ENCODE data around the gene BNIP3.
"Not testable (repeated sequence)": the region's sequence is repeated elsewhere in the genome, so short reads cannot be mapped to it uniquely, and the experiment has no call there.

Gene BNIP3

DNA sequence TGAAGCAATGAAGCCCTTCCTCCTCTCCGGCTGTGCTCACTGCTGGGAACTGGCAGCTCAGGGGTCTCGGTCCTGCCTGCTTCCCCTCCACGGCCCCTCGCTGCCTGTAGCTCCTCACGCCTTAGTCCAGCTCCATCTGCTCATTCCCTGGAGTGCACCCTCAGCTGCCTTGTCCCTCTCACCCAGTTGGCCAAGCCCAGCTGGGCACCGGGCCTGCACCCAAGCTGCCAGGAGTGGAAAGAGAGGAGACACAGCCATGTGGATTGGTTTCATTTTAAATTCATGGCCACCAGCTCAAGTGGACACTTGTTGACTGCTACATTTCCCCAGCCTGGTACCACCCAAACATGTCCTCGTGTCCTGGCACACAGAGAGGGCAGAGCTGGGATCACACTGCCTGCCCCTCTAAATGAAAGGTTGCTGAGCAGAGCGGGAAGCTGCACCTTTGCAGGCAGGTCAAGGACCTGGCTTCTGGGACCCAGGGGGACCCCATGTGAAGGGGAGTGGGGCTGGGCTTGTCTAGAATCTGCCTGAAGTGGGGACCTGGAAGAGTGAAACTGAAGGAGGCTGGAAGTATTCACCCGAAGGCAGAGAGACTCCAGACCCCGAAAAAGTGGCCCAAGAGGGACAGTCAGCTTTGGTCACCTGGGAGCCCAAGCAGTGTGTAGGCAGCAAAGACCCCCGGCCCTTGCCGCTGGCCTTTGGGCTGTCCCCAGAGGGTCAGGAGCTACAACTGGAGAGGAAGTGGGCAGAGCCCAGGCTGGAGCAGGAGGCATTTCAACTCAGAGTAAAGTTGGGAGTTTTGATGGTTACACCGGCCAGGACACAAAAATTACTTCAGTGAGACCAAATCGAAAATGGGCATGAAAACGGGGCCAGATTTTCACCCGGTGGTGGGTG lies 15.0 kb upstream of the BNIP3 start:
- Histone ChIP-seq H3K9me3 (ENCODE audit: severe bottlenecking) (no peaks in the 10 kb centered on the region), H3K36me3 (no peaks in the 10 kb centered on the region), H3K27ac (no peak overlapping the region), H3K4me3 (ENCODE audit: low read depth, low read length) (no peak overlapping the region), H3K27me3 (ENCODE audit: insufficient read depth, low read depth, severe bottlenecking) (no peaks in the 10 kb centered on the region)
- TF ChIP-seq, protein P1, sequence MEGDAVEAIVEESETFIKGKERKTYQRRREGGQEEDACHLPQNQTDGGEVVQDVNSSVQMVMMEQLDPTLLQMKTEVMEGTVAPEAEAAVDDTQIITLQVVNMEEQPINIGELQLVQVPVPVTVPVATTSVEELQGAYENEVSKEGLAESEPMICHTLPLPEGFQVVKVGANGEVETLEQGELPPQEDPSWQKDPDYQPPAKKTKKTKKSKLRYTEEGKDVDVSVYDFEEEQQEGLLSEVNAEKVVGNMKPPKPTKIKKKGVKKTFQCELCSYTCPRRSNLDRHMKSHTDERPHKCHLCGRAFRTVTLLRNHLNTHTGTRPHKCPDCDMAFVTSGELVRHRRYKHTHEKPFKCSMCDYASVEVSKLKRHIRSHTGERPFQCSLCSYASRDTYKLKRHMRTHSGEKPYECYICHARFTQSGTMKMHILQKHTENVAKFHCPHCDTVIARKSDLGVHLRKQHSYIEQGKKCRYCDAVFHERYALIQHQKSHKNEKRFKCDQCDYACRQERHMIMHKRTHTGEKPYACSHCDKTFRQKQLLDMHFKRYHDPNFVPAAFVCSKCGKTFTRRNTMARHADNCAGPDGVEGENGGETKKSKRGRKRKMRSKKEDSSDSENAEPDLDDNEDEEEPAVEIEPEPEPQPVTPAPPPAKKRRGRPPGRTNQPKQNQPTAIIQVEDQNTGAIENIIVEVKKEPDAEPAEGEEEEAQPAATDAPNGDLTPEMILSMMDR (IDR thresholded peaks at IDR 0.05; ENCODE audit: low read depth, low read length): no peak
- no peak for DNase-seq

DNA sequence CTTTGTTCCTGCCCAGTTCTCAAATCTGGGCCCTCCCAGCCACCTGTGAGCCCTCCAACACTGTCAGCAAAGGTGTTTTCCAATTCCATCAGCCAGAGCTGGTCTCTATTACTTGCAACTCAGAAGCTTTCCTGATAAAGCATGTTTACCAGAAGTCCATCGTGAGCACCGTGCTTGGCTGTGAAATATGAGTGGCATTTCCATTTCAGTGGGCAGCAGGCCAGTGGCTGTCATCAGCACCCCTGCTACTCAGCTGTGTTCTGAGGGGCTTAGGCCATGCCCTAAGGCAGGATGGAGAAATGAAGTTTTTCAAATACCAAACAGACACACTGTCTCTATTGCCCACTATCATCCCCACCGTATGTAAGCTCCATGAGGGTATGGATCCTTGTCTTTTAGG lies 12.7 kb upstream of the BNIP3 start:
- Histone ChIP-seq H3K27ac (no peak overlapping the region), H3K9me3 (ENCODE audit: severe bottlenecking) (no peaks in the 10 kb centered on the region), H3K27me3 (ENCODE audit: insufficient read depth, low read depth, severe bottlenecking) (no peaks in the 10 kb centered on the region), H3K36me3 (no peaks in the 10 kb centered on the region), H3K4me3 (ENCODE audit: low read depth, low read length) (no peak overlapping the region)
- no peak for DNase-seq
- TF ChIP-seq, protein P1 (IDR thresholded peaks at IDR 0.05; ENCODE audit: low read depth, low read length): no peak

DNA sequence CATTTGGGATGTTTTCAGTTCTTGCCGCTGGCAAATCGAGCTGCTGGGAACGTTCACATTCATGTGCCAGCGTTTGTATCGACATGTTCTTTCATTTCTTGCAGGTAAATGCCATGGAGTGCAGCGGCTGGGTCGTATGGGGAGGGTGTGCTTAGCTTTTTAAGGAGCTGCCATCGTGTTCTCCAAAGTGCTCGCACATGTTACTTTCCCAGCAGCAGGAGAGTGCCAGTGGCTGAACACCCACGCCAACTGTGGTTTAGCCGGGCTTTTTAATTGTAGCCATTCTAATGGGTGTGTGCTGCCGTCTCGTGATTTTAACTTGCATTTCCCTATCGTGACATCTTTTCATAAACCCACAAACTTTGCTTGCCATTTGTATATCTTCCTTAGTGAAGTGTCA lies 11.6 kb upstream of the BNIP3 start:
- no peak for DNase-seq
- Histone ChIP-seq H3K36me3 (no peaks in the 10 kb centered on the region), H3K4me3 (ENCODE audit: low read depth, low read length) (no peak overlapping the region), H3K27me3 (ENCODE audit: insufficient read depth, low read depth, severe bottlenecking) (no peaks in the 10 kb centered on the region), H3K27ac (no peak overlapping the region), H3K9me3 (ENCODE audit: severe bottlenecking) (no peaks in the 10 kb centered on the region)
- TF ChIP-seq, protein P1 (IDR thresholded peaks at IDR 0.05; ENCODE audit: low read depth, low read length): no peak

DNA sequence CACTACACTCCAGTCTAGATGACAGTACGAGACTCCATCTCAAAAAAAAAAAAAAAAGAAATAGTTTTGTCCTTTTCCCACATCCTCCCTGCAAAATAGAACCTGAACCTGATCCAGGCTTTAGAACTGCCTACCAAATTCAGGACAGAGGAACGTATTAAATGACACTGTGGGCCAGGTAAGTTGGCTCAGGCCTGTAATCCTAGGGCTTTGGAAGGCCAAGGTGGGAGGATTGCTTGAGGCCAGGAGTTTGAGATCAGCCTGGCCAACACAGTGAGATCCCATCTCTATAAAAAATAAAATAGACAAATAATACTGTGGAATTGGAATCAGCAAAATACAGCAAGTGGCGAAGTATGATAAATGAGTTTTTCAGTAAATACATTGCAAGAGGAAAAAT lies 10.0 kb upstream of the BNIP3 start:
- TF ChIP-seq, protein P1 (IDR thresholded peaks at IDR 0.05; ENCODE audit: low read depth, low read length): no peak
- H3K36me3 ChIP-seq: no peaks in the 10 kb centered on the region
- H3K27ac ChIP-seq: no peak overlapping the region
- no peak overlapping the region for H3K4me3 ChIP-seq (ENCODE audit: low read depth, low read length)
- H3K9me3 ChIP-seq (ENCODE audit: severe bottlenecking): no peaks in the 10 kb centered on the region
- no peaks in the 10 kb centered on the region for H3K27me3 ChIP-seq (ENCODE audit: insufficient read depth, low read depth, severe bottlenecking)
- no peak for DNase-seq

DNA sequence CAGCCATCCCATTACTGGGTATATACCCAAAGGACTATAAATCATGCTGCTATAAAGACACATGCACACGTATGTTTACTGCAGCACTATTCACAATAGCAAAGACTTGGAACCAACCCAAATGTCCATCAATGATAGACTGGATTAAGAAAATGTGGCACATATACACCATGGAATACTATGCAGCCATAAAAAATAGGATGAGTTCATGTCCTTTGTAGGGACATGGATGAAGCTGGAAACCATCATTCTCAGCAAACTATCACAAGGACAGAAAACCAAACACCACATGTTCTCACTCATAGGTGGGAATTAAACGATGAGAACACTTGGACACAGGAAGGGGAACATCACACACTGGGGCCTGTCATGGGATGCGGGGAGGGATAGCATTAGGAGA lies 6.1 kb upstream of the BNIP3 start:
- not testable (repeated sequence) for H3K9me3 ChIP-seq (ENCODE audit: severe bottlenecking); H3K27ac ChIP-seq; DNase-seq; H3K4me3 ChIP-seq (ENCODE audit: low read depth, low read length); H3K27me3 ChIP-seq (ENCODE audit: insufficient read depth, low read depth, severe bottlenecking); H3K36me3 ChIP-seq

DNA sequence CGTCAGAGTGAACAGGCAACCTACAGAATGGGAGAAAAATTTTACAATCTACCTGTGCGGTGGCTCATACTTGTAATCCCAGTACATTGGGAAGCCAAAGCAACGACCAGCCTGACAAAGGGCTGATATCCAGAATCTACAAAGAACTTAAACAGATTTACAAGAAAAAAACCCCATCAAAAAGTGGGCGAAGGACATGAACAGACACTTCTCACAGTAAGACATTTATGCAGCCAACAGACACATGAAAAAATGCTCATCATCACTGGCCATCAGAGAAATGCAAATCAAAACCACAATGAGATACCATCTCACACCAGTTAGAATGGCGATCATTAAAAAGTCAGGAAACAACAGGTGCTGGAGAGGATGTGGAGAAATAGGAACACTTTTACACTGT lies 5.6 kb upstream of the BNIP3 start:
- not testable (repeated sequence) for H3K27me3 ChIP-seq (ENCODE audit: insufficient read depth, low read depth, severe bottlenecking); H3K27ac ChIP-seq; H3K9me3 ChIP-seq (ENCODE audit: severe bottlenecking); H3K36me3 ChIP-seq; H3K4me3 ChIP-seq (ENCODE audit: low read depth, low read length); DNase-seq

DNA sequence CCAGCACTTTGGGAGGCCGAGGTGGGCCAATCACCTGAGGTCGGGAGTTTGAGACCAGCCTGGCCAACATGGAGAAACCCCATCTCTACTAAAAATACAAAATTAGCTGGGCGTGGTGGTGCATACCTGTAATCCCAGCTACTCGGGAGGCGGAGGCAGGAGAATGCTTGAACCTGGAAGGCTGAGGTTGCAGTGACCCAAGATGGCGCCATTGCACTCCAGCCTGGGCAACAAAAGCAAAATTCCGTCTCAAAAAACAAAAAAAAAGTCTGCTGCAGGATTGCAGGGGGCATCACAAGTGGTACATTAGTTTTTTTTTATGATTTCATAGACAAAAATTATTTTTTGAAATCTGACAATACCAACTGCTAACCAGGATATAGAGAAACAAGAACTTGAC lies 5.1 kb upstream of the BNIP3 start:
- DNase-seq; H3K36me3 ChIP-seq; H3K27ac ChIP-seq; H3K4me3 ChIP-seq (ENCODE audit: low read depth, low read length); H3K9me3 ChIP-seq (ENCODE audit: severe bottlenecking); H3K27me3 ChIP-seq (ENCODE audit: insufficient read depth, low read depth, severe bottlenecking): not testable (repeated sequence)
